GM10248 (cell line): ENCODE measurements around the gene COL6A3.

Experiments
- CTCF ChIA-PET: fragments of 300-600 bp; sonication (Branson Sonifier 250); formaldehyde crosslinking; extraction: SDS; loops from one replicate; lab custom pipeline; 2021; ENCODE audit warnings: antibody characterized with exemption; lab: Yijun Ruan, JAX
- POLR2A ChIA-PET: fragments of 350-650 bp; sonication (Branson Sonifier 250); formaldehyde crosslinking; extraction: SDS; loops from one replicate; lab custom pipeline; 2020; ENCODE audit warnings: antibody characterized with exemption; lab: Yijun Ruan, JAX
- DNase-seq: peaks from one replicate; pipeline ENCODE4 v3.0.0; 2012; ENCODE audit errors: extremely low spot score
- TF ChIP-seq, protein P1 (sequence below): IDR thresholded peaks from 2 replicates; pipeline ENCODE4 v1.5.1; 2012; ENCODE audit warnings: mild to moderate bottlenecking, low read depth; ENCODE audit errors: extremely low read depth, missing control alignments, control extremely low read depth

The COL6A3 gene

DNA sequence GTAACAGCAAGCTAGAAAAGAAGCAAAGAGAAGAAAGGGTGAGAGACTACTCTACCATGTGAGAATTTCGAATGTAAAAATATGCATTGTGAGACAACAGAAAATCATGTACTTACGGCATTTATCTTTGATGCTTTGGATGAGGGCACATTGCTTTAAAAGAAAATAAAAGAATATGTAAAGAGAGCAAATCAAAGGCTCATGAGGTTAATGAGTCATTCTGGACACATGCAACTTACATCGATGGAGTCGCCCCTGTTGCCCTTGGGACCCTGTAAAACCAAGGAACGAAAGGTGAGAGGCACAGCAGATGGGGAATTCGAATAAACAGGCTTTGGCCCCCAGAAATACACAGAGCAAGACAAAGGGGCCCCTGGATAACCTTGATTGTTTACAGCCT is 69.0 kb downstream of the COL6A3 start:
- no peak for DNase-seq
- ChIA-PET CTCF (no interaction called here), POLR2A (no interaction called here)
- TF ChIP-seq, protein P1, sequence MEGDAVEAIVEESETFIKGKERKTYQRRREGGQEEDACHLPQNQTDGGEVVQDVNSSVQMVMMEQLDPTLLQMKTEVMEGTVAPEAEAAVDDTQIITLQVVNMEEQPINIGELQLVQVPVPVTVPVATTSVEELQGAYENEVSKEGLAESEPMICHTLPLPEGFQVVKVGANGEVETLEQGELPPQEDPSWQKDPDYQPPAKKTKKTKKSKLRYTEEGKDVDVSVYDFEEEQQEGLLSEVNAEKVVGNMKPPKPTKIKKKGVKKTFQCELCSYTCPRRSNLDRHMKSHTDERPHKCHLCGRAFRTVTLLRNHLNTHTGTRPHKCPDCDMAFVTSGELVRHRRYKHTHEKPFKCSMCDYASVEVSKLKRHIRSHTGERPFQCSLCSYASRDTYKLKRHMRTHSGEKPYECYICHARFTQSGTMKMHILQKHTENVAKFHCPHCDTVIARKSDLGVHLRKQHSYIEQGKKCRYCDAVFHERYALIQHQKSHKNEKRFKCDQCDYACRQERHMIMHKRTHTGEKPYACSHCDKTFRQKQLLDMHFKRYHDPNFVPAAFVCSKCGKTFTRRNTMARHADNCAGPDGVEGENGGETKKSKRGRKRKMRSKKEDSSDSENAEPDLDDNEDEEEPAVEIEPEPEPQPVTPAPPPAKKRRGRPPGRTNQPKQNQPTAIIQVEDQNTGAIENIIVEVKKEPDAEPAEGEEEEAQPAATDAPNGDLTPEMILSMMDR, result no peak

DNA sequence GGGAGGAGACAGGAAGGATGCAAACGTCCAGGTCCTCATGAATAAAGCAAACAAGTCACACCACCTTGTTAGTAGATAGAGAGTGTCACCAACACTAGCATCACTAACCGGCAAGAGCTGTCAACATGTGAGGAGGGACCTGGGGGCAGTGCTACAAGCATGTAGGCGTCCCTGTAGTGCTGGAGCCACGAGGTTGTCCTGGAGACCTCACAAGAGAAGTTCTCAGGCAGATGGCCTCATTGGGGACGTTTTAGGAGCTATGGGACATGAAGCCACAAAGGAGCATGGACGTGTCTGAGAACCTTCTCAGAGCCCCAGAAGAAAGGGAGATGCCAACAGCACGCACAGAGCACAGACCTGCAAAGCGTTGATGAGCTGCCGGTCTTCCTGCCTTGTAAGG is 70.0 kb downstream of the COL6A3 start:
- CTCF ChIA-PET, result no interaction called here
- TF ChIP-seq, protein P1, result no peak

DNA sequence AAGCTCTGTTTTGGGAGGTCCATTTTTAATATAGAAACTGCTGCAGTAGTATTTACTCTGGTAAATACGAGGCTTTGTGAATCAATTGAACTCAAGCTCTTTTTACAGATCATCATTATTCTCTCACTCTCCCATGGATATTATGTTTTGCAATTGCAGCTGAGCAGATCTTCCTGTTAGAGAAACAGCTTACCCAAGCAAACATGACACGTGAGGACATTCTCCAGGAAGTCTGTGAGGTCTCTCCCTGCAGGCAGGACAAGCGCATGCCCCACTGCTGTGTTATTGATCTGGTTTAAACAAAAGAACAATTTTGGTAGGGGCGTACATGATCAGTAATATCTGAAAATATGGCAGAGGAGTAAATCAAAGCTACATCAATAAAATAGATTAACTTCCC is 72.1 kb downstream of the COL6A3 start:
- ChIA-PET CTCF (no interaction called here), POLR2A (no interaction called here)
- TF ChIP-seq, protein P1, result no peak
- DNase-seq, result no peak

More for the DNA sequence above, 70.0 kb downstream of the COL6A3 start:
- no peak for DNase-seq
- POLR2A ChIA-PET, result interaction anchor here (0.6 kb wide), 1 partner anchor 11 kb away, joined by 6 read pairs; no protein-coding TSS in a partner anchor

DNA sequence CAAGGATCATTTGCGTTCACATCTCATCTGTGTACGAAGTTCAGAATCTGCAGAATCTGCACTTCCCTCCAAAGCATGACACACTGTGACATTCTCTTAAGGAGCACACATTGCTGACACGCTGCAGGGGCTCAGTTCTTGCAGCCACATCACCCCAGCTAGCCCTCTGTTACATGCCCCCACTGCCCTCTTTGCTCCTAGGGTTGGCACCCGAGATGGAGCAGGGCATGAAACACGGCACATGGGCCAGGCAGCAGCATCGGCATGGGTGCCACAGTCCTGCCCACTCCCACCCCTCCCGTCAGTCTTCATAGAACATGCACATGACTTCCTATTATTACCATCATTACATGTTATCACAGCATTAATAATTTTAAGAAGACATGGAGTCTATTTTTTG is 76.4 kb downstream of the COL6A3 start:
- no peak for DNase-seq
- TF ChIP-seq, protein P1, result no peak
- CTCF ChIA-PET, result interaction anchor here (1.0 kb wide), 1 partner anchor 26 kb away, joined by 3 read pairs; no protein-coding TSS in a partner anchor
- POLR2A ChIA-PET, result no interaction called here

DNA sequence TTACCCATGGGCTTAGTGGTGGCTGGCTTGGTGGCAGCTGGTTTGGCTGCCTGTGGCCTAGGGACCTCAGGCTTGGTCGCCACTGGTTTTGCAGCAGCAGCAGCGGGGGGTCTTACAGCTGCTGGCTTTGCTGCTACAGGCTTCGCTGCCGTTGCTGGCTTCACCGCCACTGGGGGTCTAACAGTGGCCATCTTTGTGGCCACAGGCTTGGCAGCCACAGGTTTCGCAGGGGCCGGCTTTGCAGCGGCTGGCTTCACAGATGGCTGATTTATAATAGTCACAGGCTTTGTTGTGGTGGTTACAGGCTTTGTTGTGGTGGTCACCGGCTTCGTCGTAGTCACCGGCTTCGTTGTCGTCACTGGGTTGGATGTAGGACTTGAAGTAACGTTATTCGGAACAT is 77.8 kb downstream of the COL6A3 start:
- ChIA-PET POLR2A (no interaction called here), CTCF (interaction anchor here (0.7 kb wide), 1 partner anchor 57 kb away, joined by 3 read pairs; no protein-coding TSS in a partner anchor)
- DNase-seq, result no peak
- TF ChIP-seq, protein P1, result no peak

DNA sequence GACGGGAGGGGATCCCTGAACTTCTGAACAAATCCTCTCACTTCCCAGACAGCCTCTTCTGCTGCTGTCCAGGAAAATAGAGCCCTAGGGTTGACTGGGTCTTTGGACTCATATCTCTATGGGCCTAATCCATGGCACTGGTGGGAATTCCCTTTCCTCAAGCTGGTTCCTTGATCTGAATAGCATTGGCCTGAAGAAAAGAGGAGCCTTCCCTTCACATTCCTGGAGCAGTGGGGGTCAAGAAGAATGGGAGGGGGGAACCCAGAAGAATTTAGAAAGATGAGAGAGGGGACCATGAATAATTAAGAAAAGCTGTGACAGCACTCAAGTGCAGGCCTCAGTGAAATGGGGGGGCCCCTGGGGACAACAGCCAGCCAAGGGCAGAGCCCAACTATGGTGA is 80.2 kb downstream of the COL6A3 start:
- no peak for DNase-seq
- TF ChIP-seq, protein P1, result no peak
- ChIA-PET POLR2A (no interaction called here), CTCF (no interaction called here)
